Astrocyte (in vitro differentiated cells and primary cell): ENCODE measurements around the gene TNFSF13. TPM values are rescaled to one million over a fixed set of nuclear protein-coding genes. Genes with fewer than 3 reads are reported as not detected.

Experiments
- DNase-seq: peaks from one replicate; pipeline ENCODE4 v3.0.0-alpha.2; 2010; ENCODE audit warnings: low read depth
- FAIRE-seq: peaks from 2 replicates; lab custom pipeline; 2011; peaks lifted over from hg19 to GRCh38; lab: Jason Lieb, UNC
- H2AFZ ChIP-seq: 2 replicates; pipeline ENCODE4 v1.6.0; 2012; ENCODE audit warnings: low read depth, low read length, inconsistent platforms
- H3K27ac ChIP-seq: 2 replicates; pipeline ENCODE4 v1.5.1; 2011; ENCODE audit warnings: low read depth, low read length, inconsistent platforms
- H3K27me3 ChIP-seq: 2 replicates; pipeline ENCODE4 v1.6.0; 2011; ENCODE audit warnings: low read length, inconsistent platforms; ENCODE audit not compliant: insufficient read depth
- H3K36me3 ChIP-seq: 2 replicates; pipeline ENCODE4 v1.5.1; 2011; ENCODE audit warnings: low read length, inconsistent platforms; ENCODE audit not compliant: insufficient read depth
- H3K4me1 ChIP-seq: 2 replicates; pipeline ENCODE4 v1.5.1; 2011; ENCODE audit warnings: low read length, inconsistent platforms; ENCODE audit not compliant: insufficient read depth
- H3K4me2 ChIP-seq: 2 replicates; pipeline ENCODE4 v1.6.0; 2012; ENCODE audit warnings: low read length, inconsistent platforms
- H3K4me3 ChIP-seq: 2 replicates; pipeline ENCODE4 v1.5.1; 2011; ENCODE audit warnings: low read depth, mild to moderate bottlenecking, low read length, inconsistent platforms; ENCODE audit not compliant: insufficient read depth
- H3K79me2 ChIP-seq: 2 replicates; pipeline ENCODE4 v1.6.0; 2012; ENCODE audit warnings: mild to moderate bottlenecking, low read length, inconsistent platforms; ENCODE audit not compliant: insufficient read depth
- H3K9ac ChIP-seq: 2 replicates; pipeline ENCODE4 v1.6.0; 2012; ENCODE audit warnings: mild to moderate bottlenecking, low read length, inconsistent platforms
- H3K9me3 ChIP-seq: 2 replicates; pipeline ENCODE4 v1.5.1; 2012; ENCODE audit warnings: low read depth, mild to moderate bottlenecking, low read length, inconsistent platforms; ENCODE audit not compliant: insufficient read depth
- H4K20me1 ChIP-seq: 2 replicates; pipeline ENCODE4 v1.6.0; 2012; ENCODE audit warnings: low read length, inconsistent platforms; ENCODE audit not compliant: insufficient read depth
- H3K27ac Mint-ChIP-seq: one replicate; pipeline ENCODE4 v1.8.0; 2021; ENCODE audit warnings: mild to moderate bottlenecking, mixed read lengths; ENCODE audit not compliant: unreplicated experiment
- H3K27me3 Mint-ChIP-seq: one replicate; pipeline ENCODE4 v1.8.0; 2021; ENCODE audit warnings: low read depth, mixed read lengths; ENCODE audit not compliant: unreplicated experiment
- H3K36me3 Mint-ChIP-seq: one replicate; pipeline ENCODE4 v1.8.0; 2021; ENCODE audit warnings: low read depth, mixed read lengths; ENCODE audit not compliant: unreplicated experiment
- H3K4me1 Mint-ChIP-seq: one replicate; pipeline ENCODE4 v1.8.0; 2021; ENCODE audit warnings: low read depth, mixed read lengths; ENCODE audit not compliant: unreplicated experiment
- H3K4me3 Mint-ChIP-seq: one replicate; pipeline ENCODE4 v1.8.0; 2021; ENCODE audit warnings: mild to moderate bottlenecking, moderate library complexity, mixed read lengths; ENCODE audit not compliant: unreplicated experiment
- H3K9me3 Mint-ChIP-seq: one replicate; pipeline ENCODE4 v1.8.0; 2021; ENCODE audit warnings: mild to moderate bottlenecking, mixed read lengths; ENCODE audit not compliant: unreplicated experiment
- EZH2 ChIP-seq: IDR thresholded peaks from 2 replicates; pipeline ENCODE4 v1.6.1; 2012; ENCODE audit warnings: mild to moderate bottlenecking, low read length, inconsistent platforms; ENCODE audit not compliant: insufficient read depth
- total RNA-seq: library from RNA; stranded (reverse); gene quantifications from 2 replicates; pipeline ENCODE4 v1.2.1, GENCODE V29; 2021
- TF ChIP-seq, protein P1 (sequence below): IDR thresholded peaks from 2 replicates; pipeline ENCODE4 v1.5.1; 2011; ENCODE audit warnings: low read depth, mild to moderate bottlenecking, inconsistent platforms, low read length, moderate library complexity; ENCODE audit not compliant: insufficient read depth

TNFSF13 gene
- total RNA-seq, 1 donor from 2014 or later, result 0.93 TPM

DNA sequence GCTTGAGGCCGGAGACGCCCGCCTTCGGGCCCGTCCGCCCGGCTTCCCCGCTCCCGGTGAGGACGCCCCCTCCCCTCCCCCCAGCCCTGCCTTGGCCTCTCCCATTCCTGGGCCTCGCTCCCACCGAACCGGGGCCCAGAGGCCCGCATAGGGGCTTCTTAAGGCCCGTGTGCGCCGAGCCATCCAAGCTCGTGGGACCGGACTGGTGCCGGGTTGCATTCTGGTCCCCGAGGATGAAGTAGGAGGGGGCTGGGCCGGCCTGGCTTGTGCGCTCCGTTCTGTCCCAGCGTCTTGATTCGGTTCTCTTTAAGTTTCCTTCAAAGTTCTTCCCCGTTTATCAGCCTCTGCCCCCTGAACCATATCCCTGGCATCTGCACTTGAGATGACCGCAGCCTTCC lies 3.7 kb downstream of the TNFSF13 start:
- Histone ChIP-seq H2AFZ (no peak overlapping the region), H3K9ac (peak overlapping the region; percentile 88), H3K27me3 (no peaks in the 10 kb centered on the region), H3K4me3 (peak overlapping the region; percentile 88), H4K20me1 (peaks cover 24% of the 10 kb centered on the region), H3K36me3 (peaks cover 22% of the 10 kb centered on the region), H3K4me2 (peak overlapping the region; percentile 100), H3K9me3 (no peaks in the 10 kb centered on the region), H3K79me2 (peaks cover 48% of the 10 kb centered on the region), H3K4me1 (peaks cover 25% of the 10 kb centered on the region), H3K27ac (peak overlapping the region; percentile 74)
- Mint-ChIP-seq H3K9me3 (no peaks in the 10 kb centered on the region), H3K4me3 (peak overlapping the region; percentile 97), H3K4me1 (peaks cover 17% of the 10 kb centered on the region), H3K27me3 (no peaks in the 10 kb centered on the region), H3K36me3 (peaks cover 8% of the 10 kb centered on the region), H3K27ac (peak overlapping the region; percentile 92)
- TF ChIP-seq, protein P1, sequence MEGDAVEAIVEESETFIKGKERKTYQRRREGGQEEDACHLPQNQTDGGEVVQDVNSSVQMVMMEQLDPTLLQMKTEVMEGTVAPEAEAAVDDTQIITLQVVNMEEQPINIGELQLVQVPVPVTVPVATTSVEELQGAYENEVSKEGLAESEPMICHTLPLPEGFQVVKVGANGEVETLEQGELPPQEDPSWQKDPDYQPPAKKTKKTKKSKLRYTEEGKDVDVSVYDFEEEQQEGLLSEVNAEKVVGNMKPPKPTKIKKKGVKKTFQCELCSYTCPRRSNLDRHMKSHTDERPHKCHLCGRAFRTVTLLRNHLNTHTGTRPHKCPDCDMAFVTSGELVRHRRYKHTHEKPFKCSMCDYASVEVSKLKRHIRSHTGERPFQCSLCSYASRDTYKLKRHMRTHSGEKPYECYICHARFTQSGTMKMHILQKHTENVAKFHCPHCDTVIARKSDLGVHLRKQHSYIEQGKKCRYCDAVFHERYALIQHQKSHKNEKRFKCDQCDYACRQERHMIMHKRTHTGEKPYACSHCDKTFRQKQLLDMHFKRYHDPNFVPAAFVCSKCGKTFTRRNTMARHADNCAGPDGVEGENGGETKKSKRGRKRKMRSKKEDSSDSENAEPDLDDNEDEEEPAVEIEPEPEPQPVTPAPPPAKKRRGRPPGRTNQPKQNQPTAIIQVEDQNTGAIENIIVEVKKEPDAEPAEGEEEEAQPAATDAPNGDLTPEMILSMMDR, result no peak
- no peak for FAIRE-seq
- DNase-seq, result no peak

DNA sequence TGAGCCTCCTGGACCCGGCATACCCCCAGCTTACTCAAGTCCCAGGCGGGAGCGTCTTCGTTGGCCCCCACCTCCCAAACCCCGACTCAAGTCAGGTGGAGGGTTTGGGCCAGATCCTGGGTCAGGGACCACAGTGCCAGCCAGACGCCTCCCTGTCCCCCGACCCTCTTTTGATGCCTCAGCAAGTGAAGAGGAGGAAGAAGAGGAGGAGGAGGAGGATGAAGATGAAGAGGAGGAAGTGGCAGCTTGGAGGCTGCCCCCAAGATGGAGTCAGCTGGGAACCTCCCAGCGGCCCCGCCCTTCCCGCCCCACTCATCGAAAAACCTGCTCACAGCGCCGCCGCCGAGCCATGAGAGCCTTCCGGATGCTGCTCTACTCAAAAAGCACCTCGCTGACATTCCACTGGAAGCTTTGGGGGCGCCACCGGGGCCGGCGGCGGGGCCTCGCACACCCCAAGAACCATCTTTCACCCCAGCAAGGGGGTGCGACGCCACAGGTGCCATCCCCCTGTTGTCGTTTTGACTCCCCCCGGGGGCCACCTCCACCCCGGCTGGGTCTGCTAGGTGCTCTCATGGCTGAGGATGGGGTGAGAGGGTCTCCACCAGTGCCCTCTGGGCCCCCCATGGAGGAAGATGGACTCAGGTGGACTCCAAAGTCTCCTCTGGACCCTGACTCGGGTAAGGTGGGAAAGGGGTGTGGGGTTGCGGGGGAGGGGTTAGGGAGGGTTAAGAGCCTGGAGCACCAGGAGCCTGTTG lies 4.7 kb downstream of the TNFSF13 start:
- FAIRE-seq, result no peak

More for the DNA sequence above, 4.7 kb downstream of the TNFSF13 start:
- peaks cover 24% of the 10 kb centered on the region for H4K20me1 ChIP-seq
- Mint-ChIP-seq H3K4me3 (peak overlapping the region; percentile 97), H3K27me3 (no peaks in the 10 kb centered on the region), H3K4me1 (peaks cover 18% of the 10 kb centered on the region), H3K9me3 (no peaks in the 10 kb centered on the region), H3K36me3 (peaks cover 12% of the 10 kb centered on the region), H3K27ac (peak overlapping the region; percentile 92)
- no peaks in the 10 kb centered on the region for H3K27me3 ChIP-seq
- peak overlapping the region; percentile 88 for H3K9ac ChIP-seq
- H3K79me2 ChIP-seq, result peaks cover 52% of the 10 kb centered on the region
- TF ChIP-seq, protein P1, result no peak
- no peak for TF ChIP-seq EZH2
- no peak for DNase-seq
- H3K4me3 ChIP-seq, result peak overlapping the region; percentile 88
- H3K9me3 ChIP-seq, result no peaks in the 10 kb centered on the region
- H3K4me1 ChIP-seq, result peaks cover 21% of the 10 kb centered on the region
- H3K4me2 ChIP-seq, result peak overlapping the region; percentile 100
- no peak overlapping the region for H2AFZ ChIP-seq
- H3K27ac ChIP-seq, result no peak overlapping the region
- peaks cover 25% of the 10 kb centered on the region for H3K36me3 ChIP-seq
